Astrocyte of the cerebellum (primary cell): ENCODE results near the gene OMP.
A peak's percentile ranks its signal among the peaks of the same experiment; 100 is the strongest.

Experiments
- DNase-seq: peaks from one replicate; pipeline ENCODE4 v3.0.0-alpha.2; 2011; ENCODE audit warnings: low read depth
- H3K4me3 ChIP-seq: 2 replicates; pipeline ENCODE4 v1.5.1; 2011; ENCODE audit warnings: mild to moderate bottlenecking, low read depth, low read length, moderate library complexity
- in situ Hi-C: cut with HindIII; loops from 2 replicates; pipeline ENCODE4 v1.10.0; 2017; ENCODE audit warnings: low sequenced_read_pairs
- TF ChIP-seq, protein P1 (sequence below): IDR thresholded peaks from 2 replicates; pipeline ENCODE4 v1.5.1; 2012; ENCODE audit warnings: low read length, low read depth, moderate library complexity, mild to moderate bottlenecking; ENCODE audit errors: missing control alignments

OMP gene

DNA sequence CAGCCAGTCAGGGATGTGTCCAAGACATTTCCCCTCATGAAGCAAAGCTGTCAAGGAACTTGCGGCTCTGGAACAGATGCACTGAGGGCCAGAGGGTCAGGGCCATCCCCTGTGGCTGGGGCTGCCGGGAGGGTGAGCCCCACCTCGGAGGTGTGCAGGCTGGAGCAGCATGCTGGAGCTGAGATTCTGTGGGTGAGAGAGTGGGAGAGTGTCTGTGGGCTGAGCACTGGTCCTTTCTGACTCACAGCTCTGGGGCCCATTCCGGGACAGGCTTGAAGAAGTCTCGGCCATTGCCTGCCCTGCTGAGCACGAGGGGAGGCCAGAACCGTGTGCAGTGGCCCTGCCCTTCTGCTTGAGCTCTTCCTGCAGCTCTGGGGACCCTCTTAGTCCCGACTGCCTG lies 2.1 kb downstream of the OMP start:
- in situ Hi-C loops = no loop called here
- no peak overlapping the region for H3K4me3 ChIP-seq
- no peak for DNase-seq
- TF ChIP-seq, protein P1, sequence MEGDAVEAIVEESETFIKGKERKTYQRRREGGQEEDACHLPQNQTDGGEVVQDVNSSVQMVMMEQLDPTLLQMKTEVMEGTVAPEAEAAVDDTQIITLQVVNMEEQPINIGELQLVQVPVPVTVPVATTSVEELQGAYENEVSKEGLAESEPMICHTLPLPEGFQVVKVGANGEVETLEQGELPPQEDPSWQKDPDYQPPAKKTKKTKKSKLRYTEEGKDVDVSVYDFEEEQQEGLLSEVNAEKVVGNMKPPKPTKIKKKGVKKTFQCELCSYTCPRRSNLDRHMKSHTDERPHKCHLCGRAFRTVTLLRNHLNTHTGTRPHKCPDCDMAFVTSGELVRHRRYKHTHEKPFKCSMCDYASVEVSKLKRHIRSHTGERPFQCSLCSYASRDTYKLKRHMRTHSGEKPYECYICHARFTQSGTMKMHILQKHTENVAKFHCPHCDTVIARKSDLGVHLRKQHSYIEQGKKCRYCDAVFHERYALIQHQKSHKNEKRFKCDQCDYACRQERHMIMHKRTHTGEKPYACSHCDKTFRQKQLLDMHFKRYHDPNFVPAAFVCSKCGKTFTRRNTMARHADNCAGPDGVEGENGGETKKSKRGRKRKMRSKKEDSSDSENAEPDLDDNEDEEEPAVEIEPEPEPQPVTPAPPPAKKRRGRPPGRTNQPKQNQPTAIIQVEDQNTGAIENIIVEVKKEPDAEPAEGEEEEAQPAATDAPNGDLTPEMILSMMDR = no peak

DNA sequence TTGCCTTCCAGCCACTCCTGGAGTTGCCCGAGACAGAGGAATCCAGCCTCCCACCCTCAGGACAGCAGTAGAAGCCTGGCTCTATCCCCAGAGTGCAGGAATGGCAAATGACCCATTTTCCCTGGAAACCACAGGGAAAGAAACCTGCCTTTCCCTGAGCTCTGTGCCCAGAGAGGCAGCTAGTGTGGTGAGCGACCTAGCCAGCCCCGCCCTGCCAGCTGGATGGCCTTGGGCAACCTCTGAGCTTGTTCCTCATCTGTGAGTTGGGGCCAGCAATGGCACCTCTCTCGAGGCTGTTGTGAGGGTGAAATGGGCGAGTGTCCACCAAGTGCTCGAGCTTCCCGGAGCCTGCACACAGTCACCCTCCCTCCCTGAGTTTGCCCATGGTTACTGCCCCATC lies 3.7 kb downstream of the OMP start:
- TF ChIP-seq, protein P1 = no peak
- DNase-seq = no peak

DNA sequence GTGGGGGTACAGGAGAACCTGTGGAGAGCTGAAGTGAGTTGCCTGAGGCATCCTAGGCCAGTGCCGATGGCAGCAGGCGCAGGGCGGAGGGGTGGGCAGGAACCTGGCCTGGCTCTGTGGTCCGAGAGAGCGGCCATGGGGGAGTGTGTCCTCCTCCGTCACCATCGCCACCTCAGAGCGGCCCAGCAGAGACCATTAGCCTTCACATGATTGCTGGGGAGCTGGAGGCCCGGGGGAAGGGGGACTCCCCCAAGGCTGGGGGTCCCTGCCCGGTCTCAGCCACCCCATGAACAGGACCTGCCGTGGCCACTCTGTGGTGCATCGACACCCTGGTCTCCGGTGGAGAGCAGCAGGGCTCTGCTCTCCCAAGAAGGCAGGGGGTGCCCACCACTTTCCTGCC lies 4.1 kb downstream of the OMP start:
- DNase-seq = no peak
- no peak overlapping the region for H3K4me3 ChIP-seq
- TF ChIP-seq, protein P1 = no peak
- in situ Hi-C loops = no loop called here

More for the DNA sequence above, 3.7 kb downstream of the OMP start:
- H3K4me3 ChIP-seq = no peak overlapping the region
- in situ Hi-C loops = no loop called here

DNA sequence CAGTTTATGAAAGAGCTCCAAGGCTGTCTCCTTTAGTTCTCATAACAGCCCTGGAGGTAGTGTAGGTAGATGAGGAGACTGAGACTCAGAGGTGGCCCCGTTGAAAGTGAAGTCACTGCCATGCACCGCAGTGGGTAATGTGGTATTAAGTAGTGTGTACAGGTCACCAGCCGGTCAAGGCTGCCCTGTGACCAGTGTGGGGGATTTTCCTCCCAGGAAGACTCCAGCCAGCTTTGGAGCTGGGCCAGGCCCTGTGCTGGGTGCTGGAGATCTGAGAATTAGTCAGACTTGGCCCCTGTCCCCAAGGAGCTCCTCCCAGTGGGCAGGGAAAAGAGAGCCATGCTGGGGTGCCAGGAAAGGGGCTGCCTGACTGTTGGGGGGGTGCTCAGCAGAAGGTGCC lies 5.3 kb downstream of the OMP start:
- TF ChIP-seq, protein P1 = no peak
- in situ Hi-C loops = no loop called here
- no peak overlapping the region for H3K4me3 ChIP-seq
- DNase-seq = peak; percentile 68

DNA sequence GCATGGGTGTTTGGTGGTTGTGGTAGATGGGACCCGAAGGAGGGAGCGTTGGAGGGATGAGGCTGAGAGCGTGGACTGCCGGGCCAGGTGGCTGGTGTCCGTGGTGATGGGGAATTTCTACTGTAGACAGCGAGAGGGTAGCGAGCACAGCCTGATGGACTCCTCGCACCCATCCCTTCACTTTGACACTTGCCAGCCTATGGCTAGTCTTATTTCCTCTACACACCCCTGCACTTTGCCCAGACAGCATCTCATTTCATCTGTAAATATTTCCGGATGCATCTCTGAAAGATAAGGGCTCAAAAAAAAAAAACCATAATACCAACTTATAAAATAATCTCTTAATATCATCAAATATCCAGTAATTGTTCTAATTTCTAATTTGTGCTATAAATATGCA lies 5.8 kb downstream of the OMP start:
- no peak overlapping the region for H3K4me3 ChIP-seq
- TF ChIP-seq, protein P1 = no peak
- no peak for DNase-seq
- in situ Hi-C loops = no loop called here

DNA sequence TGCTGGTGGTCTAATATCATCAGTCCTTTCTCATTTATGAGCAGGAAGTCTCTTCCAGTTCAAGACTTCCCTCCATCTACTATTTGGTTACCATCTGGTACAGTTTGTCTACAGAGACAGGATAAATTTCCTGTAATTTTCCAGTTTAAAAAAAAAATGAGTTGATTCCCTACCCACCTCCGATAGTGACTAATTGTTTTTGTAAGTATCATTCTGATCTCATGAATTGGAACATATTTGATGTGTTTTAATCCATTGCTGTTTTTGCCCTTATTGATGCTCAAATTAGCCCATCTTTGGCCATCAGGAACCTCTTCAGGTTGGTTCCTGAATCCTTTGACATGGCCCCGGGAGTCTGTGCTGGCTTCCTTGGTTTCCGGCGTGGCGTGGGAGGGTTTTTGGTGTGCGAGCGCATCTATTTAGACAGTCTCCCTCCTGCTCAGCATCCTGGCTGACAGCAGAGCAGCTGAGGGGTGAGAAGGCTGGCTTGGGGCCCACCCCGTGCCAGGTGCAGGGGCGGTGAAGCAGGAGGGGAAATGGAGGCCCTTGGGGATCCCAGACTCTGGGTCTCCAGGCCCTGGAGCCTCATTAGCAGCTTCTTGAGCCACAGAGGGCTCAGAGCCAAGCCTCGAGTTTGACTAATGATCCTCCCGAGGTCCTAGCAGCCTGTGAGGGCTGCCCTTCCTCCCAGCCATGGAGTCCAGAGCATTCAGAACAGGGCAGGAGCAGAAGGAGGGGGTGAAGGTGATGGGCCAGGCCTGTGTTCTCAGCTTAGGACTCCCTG lies 6.8 kb downstream of the OMP start:
- in situ Hi-C loops = no loop called here
- TF ChIP-seq, protein P1 = no peak
- DNase-seq = no peak
- no peak overlapping the region for H3K4me3 ChIP-seq
